K562 (cell line): ENCODE results near the gene AGT. TPM values are rescaled to one million over a fixed set of nuclear protein-coding genes. Genes with fewer than 3 reads are reported as not detected.
A peak's percentile ranks its signal among the peaks of the same experiment; 100 is the strongest.

ENCODE experiments used
- ATF7 ChIP-seq: fragments of 450-650 bp; IDR thresholded peaks from 2 replicates; pipeline ENCODE4 v1.7.1; 2014; ENCODE audit warnings: mild to moderate bottlenecking, moderate library complexity
- CBFA2T3 ChIP-seq: fragments of 450-650 bp; IDR thresholded peaks from 2 replicates; pipeline ENCODE4 v1.6.1; 2017
- CGGBP1 ChIP-seq: fragments of 250-450 bp; sonication (Bioruptor Pico); IDR thresholded peaks from 2 replicates; pipeline ENCODE4 v1.9.0; 2021; ENCODE audit warnings: mild to moderate bottlenecking
- GTF2A2 ChIP-seq: IDR thresholded peaks from 2 replicates; pipeline ENCODE4 v1.6.1; 2016; ENCODE audit warnings: mild to moderate bottlenecking, missing genetic modification characterization, missing compliant biosample characterization
- KDM2B ChIP-seq: fragments of 250-450 bp; sonication (Bioruptor Pico); IDR thresholded peaks from 2 replicates; pipeline ENCODE4 v1.8.0; 2021; ENCODE audit warnings: mild to moderate bottlenecking, moderate library complexity
- MGA ChIP-seq: fragments of 450-650 bp; IDR thresholded peaks from 2 replicates; pipeline ENCODE4 v1.6.1; 2016; ENCODE audit warnings: mild to moderate bottlenecking, moderate library complexity
- MYC ChIP-seq, 2 experiments: fragments of 250-450 bp in 1 of 2; sonication (Bioruptor Pico) in 1 of 2; IDR thresholded peaks; 2 replicates each; pipeline versions ENCODE4 v1.5.1 to v1.6.1; 2012 to 2021; ENCODE audit warnings: low read depth in 2 of 2, borderline replicate concordance in 1 of 2, improper control_type of control experiment in 1 of 2, low read length in 1 of 2, mild to moderate bottlenecking in 1 of 2, moderate library complexity in 1 of 2
- NCOR1 ChIP-seq: fragments of 450-650 bp; IDR thresholded peaks from 2 replicates; pipeline ENCODE4 v1.6.1; 2016; ENCODE audit warnings: mild to moderate bottlenecking, moderate library complexity
- NFIC ChIP-seq: fragments of 450-650 bp; IDR thresholded peaks from 2 replicates; pipeline ENCODE4 v1.6.1; 2017; ENCODE audit warnings: mild to moderate bottlenecking, inconsistent platforms
- RBBP5 ChIP-seq: fragments of 200-600 bp; sonication (generic); IDR thresholded peaks from 2 replicates; pipeline ENCODE4 v1.6.1; 2012; ENCODE audit warnings: borderline replicate concordance, mild to moderate bottlenecking, low read length, control low read depth, inconsistent platforms; ENCODE audit not compliant: insufficient read depth, poor library complexity, severe bottlenecking
- SIRT6 ChIP-seq: IDR thresholded peaks from one replicate; pipeline ENCODE4 v1.6.1; 2012; ENCODE audit warnings: low read depth, mild to moderate bottlenecking, control low read depth, inconsistent platforms, low read length, moderate library complexity
- SNIP1 ChIP-seq: fragments of 450-650 bp; IDR thresholded peaks from 2 replicates; pipeline ENCODE4 v1.7.1; 2017; ENCODE audit warnings: low read depth, mild to moderate bottlenecking
- TAF1 ChIP-seq: IDR thresholded peaks from 2 replicates; pipeline ENCODE4 v1.6.1; 2011; ENCODE audit warnings: mild to moderate bottlenecking, low read length, moderate library complexity; ENCODE audit not compliant: insufficient read depth, control insufficient read depth, severe bottlenecking; ENCODE audit errors: extremely low read depth
- TCF7 ChIP-seq: sonication (generic); IDR thresholded peaks from 2 replicates; pipeline ENCODE4 v1.6.1; 2016; ENCODE audit warnings: antibody characterized with exemption, borderline replicate concordance
- ZNF212 ChIP-seq: fragments of 450-650 bp; formaldehyde crosslinking; IDR thresholded peaks from 2 replicates; pipeline ENCODE4 v1.4.0; 2020; ENCODE audit warnings: mild to moderate bottlenecking
- ZNF280B ChIP-seq: fragments of 250-450 bp; sonication (Bioruptor Pico); IDR thresholded peaks from 2 replicates; pipeline ENCODE4 v1.5.1; 2021; ENCODE audit warnings: mild to moderate bottlenecking
- ZNF707 ChIP-seq: fragments of 250-450 bp; sonication (Bioruptor Pico); conservative IDR thresholded peaks from 2 replicates; pipeline ENCODE4 v1.8.0; 2022; ENCODE audit warnings: inconsistent platforms, mild to moderate bottlenecking, moderate library complexity
- polyA plus RNA-seq, 8 experiments: library from polyadenylated mRNA; depleted of rRNA in 4 of 8; stranded (reverse) in 5 of 8; unstranded in 3 of 8; fragments of >200 nt; fragmentation: Nextera tagmentation in 2 of 8; fragmentation: Illumina TruSeq in 1 of 8; extraction: Ambion mirVana in 2 of 8; extraction: Trizol in 1 of 8; gene quantifications; 2 replicates each; pipeline versions ENCODE4 v1.2.1 to v1.2.3, GENCODE V29; 2011 to 2014; ENCODE audit warnings: inconsistent platforms in 1 of 8, missing spikeins in 1 of 8
- total RNA-seq, 7 experiments: library from RNA; depleted of rRNA in 6 of 7; stranded (reverse); fragments of >200 nt in 6 of 7; fragmentation: Illumina TruSeq in 2 of 7; extraction: Trizol in 2 of 7; gene quantifications; 2 replicates each; pipeline versions ENCODE4 v1.2.1 to v1.2.3, GENCODE V29; 2011 to 2021; ENCODE audit warnings: low replicate concordance in 1 of 7

Gene AGT
- total and polyA plus RNA-seq, 9 of the 15 experiments (the other 6 are each of a cell fraction or from before 2014, with no cell fraction given) = 0.40 TPM; not detected in 8

GRCh38 chr1:230677200-230677599, 36.7 kb downstream of the AGT start (continued):
- TF ChIP-seq ZNF707 (no peak), NCOR1 (peak; percentile 20; the same call in 1 of the 2 replicates), TCF7 (no peak), CBFA2T3 (peak; percentile 62), SIRT6 (no peak), ATF7 (no peak), GTF2A2 (no peak), SNIP1 (no peak), MYC (IDR thresholded peaks at IDR 0.05; ENCODE audit: low read depth, low read length) (no peak), MYC (CRISPR knock-in tag; IDR thresholded peaks at IDR 0.05; ENCODE audit: borderline replicate concordance, low read depth) (no peak), RBBP5 (no peak), MGA (no peak), CGGBP1 (CRISPR knock-in tag) (no peak), NFIC (no peak), TAF1 (no peak), KDM2B (no peak), ZNF212 (CRISPR knock-in tag) (no peak), ZNF280B (CRISPR knock-in tag) (no peak)
